GM23338 (cell line): ENCODE results near the gene PRSS56. TPM values are rescaled to one million over a fixed set of nuclear protein-coding genes. Genes with fewer than 3 reads are reported as not detected.

Source experiments
- ATAC-seq: fragments of 200-7000 bp; cut with Tn5 transposase; 3 replicates; pipeline ENCODE4 v1.9.1; 2020
- DNase-seq: peaks from one replicate; pipeline ENCODE4 v3.0.0-alpha.2; 2015; ENCODE audit warnings: low spot score
- H2AFZ ChIP-seq: fragments of 200-600 bp; sonication (generic); 2 replicates; pipeline ENCODE4 v1.8.0; 2016; ENCODE audit warnings: antibody characterized with exemption, mild to moderate bottlenecking, moderate library complexity
- H3F3A ChIP-seq: fragments of 200-600 bp; sonication (generic); replicated peaks from 2 replicates; pipeline ENCODE4 v1.8.0; 2017; ENCODE audit warnings: antibody characterized with exemption, mixed run types, low read depth
- H3K27ac ChIP-seq: fragments of 200-600 bp; sonication (generic); 2 replicates; pipeline ENCODE4 v1.6.1; 2016; ENCODE audit warnings: low read depth
- H3K27me3 ChIP-seq: fragments of 200-600 bp; sonication (generic); 2 replicates; pipeline ENCODE4 v1.8.0; 2016; ENCODE audit warnings: mild to moderate bottlenecking, mixed run types, moderate library complexity; ENCODE audit not compliant: insufficient read depth
- H3K36me3 ChIP-seq: fragments of 200-600 bp; sonication (generic); 2 replicates; pipeline ENCODE4 v1.8.0; 2016; ENCODE audit warnings: mild to moderate bottlenecking; ENCODE audit not compliant: insufficient read depth
- H3K4me1 ChIP-seq: fragments of 200-600 bp; sonication (generic); 2 replicates; pipeline ENCODE4 v1.8.0; 2016; ENCODE audit warnings: mild to moderate bottlenecking, moderate library complexity; ENCODE audit not compliant: insufficient read depth
- H3K4me2 ChIP-seq: fragments of 200-600 bp; sonication (generic); 2 replicates; pipeline ENCODE4 v1.7.1; 2017; ENCODE audit warnings: mixed run types
- H3K4me3 ChIP-seq: fragments of 200-600 bp; sonication (generic); 2 replicates; pipeline ENCODE4 v1.6.1; 2016; ENCODE audit warnings: mixed run types
- H3K79me2 ChIP-seq: fragments of 200-600 bp; sonication (generic); replicated peaks from 2 replicates; pipeline ENCODE4 v1.8.0; 2017; ENCODE audit warnings: mild to moderate bottlenecking; ENCODE audit not compliant: insufficient read depth
- H3K9me2 ChIP-seq: fragments of 200-600 bp; sonication (generic); 2 replicates; pipeline ENCODE4 v1.8.0; 2017; ENCODE audit not compliant: insufficient read depth
- H4K20me1 ChIP-seq: fragments of 200-600 bp; sonication (generic); replicated peaks from 2 replicates; pipeline ENCODE4 v1.8.0; 2017; ENCODE audit warnings: mild to moderate bottlenecking; ENCODE audit not compliant: insufficient read depth
- H3K27ac Mint-ChIP-seq: 2 replicates; pipeline ENCODE4 v1.8.0; 2020; ENCODE audit warnings: inconsistent platforms, mild to moderate bottlenecking, moderate library complexity, mixed read lengths
- H3K27me3 Mint-ChIP-seq: 3 replicates; pipeline ENCODE4 v1.8.0; 2022; ENCODE audit warnings: low read depth, mild to moderate bottlenecking, moderate library complexity, mixed read lengths, inconsistent platforms; ENCODE audit not compliant: insufficient read depth, poor library complexity
- H3K36me3 Mint-ChIP-seq: 3 replicates; pipeline ENCODE4 v1.8.0; 2021; ENCODE audit warnings: low read depth, mild to moderate bottlenecking, inconsistent platforms, moderate library complexity, mixed read lengths
- H3K4me1 Mint-ChIP-seq: 3 replicates; pipeline ENCODE4 v1.8.0; 2020; ENCODE audit warnings: mild to moderate bottlenecking, inconsistent platforms, mixed read lengths
- H3K4me3 Mint-ChIP-seq: 3 replicates; pipeline ENCODE4 v1.8.0; 2021; ENCODE audit warnings: moderate library complexity, mild to moderate bottlenecking, inconsistent platforms, mixed read lengths
- H3K9me3 Mint-ChIP-seq: 3 replicates; pipeline ENCODE4 v1.8.0; 2020; ENCODE audit warnings: moderate library complexity, mild to moderate bottlenecking, inconsistent platforms, mixed read lengths
- EZH2 ChIP-seq: fragments of 200-600 bp; sonication (generic); IDR thresholded peaks from one replicate; pipeline ENCODE4 v1.8.0; 2017; ENCODE audit warnings: antibody characterized with exemption, mild to moderate bottlenecking, low read depth; ENCODE audit not compliant: unreplicated experiment
- JUNB ChIP-seq: IDR thresholded peaks from one replicate; pipeline ENCODE4 v1.6.1; 2016; ENCODE audit warnings: antibody characterized with exemption; ENCODE audit not compliant: unreplicated experiment
- POLR2AphosphoS5 ChIP-seq: IDR thresholded peaks from 2 replicates; pipeline ENCODE4 v1.6.1; 2016; ENCODE audit warnings: antibody characterized with exemption, low read depth
- STAT1 ChIP-seq: IDR thresholded peaks from one replicate; pipeline ENCODE4 v1.6.1; 2016; ENCODE audit warnings: antibody characterized with exemption; ENCODE audit not compliant: unreplicated experiment
- ZNF114 ChIP-seq: fragments of 250-450 bp; sonication (Bioruptor Pico); IDR thresholded peaks from 2 replicates; pipeline ENCODE4 v1.5.0; 2020; ENCODE audit warnings: mild to moderate bottlenecking, moderate library complexity
- ZNF331 ChIP-seq: fragments of 250-450 bp; sonication (Bioruptor Pico); IDR thresholded peaks from 2 replicates; pipeline ENCODE4 v1.5.0; 2020; ENCODE audit warnings: low read depth, mild to moderate bottlenecking, moderate library complexity
- polyA plus RNA-seq: library from polyadenylated mRNA; unstranded; fragments of >200 nt; fragmentation: Nextera tagmentation; extraction: Ambion mirVana; gene quantifications from 2 replicates; pipeline ENCODE4 v1.2.1, GENCODE V29; 2016
- total RNA-seq: library from RNA; depleted of rRNA; stranded (reverse); fragments of >200 nt; shearing (Covaris generic); gene quantifications from 2 replicates; pipeline ENCODE4 v1.2.3, GENCODE V29; 2014
- TF ChIP-seq, protein P1 (sequence below): IDR thresholded peaks from one replicate; pipeline ENCODE4 v1.6.1; 2018; ENCODE audit warnings: antibody characterized with exemption; ENCODE audit not compliant: unreplicated experiment
- TF ChIP-seq, protein P2 (sequence below): IDR thresholded peaks from 2 replicates; pipeline ENCODE4 v1.6.1; 2016; ENCODE audit warnings: antibody characterized with exemption
- TF ChIP-seq, protein P3 (sequence below), 2 experiments: fragments of 200-600 bp in 1 of 2; sonication (generic) in 1 of 2; conservative IDR thresholded peaks; 2 replicates each; pipeline versions ENCODE4 v1.5.1 to v1.6.1; 2016 to 2017; ENCODE audit warnings: antibody characterized with exemption in 2 of 2, low read depth in 2 of 2, mild to moderate bottlenecking in 2 of 2, moderate library complexity in 1 of 2

PRSS56 gene
- total and polyA plus RNA-seq, 2 experiments from 2014 or later: 0.27 to 0.31 TPM

DNA sequence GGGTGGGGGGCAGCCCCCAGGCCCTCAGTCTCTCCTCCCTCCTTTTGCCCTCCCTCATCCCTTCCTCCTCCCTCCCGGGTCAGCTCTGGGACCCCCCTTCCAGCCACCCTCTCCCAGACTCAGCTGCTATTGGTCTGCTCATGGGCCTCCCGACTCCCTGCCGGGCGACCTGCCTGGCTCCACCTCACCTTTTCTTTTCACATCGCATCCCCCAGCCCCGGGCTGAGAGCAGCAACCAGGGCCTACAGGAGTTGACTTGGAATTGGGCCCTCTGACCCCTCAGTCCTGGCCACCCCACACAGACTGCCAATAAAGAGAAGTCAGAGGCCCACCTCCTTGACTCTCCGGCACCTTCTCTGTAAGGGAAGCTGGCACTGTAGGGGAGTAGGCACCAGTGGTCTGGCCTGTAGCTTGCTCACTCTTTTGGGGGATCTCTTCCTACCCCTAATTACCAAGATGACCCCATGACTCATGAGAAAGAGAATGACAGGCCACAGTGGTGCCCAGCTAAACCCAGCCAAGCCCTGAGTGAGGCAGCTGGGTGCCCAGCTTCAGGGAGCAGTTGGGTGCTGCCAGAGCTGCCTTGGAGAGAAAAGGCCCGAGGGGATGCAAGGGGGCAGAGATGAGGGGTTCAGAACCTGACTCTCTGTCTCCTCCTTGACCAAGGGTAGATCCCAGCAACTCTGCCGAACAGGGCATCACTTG lies 30.5 kb upstream of the PRSS56 start:
- Histone ChIP-seq H3K4me1 (peaks cover 19% of the 10 kb centered on the region), H4K20me1 (no peaks in the 10 kb centered on the region), H3F3A (0 out of 2 replicates have a peak, but pooled peaks cover 5% of the 10 kb centered on the region), H3K27me3 (peaks cover 53% of the 10 kb centered on the region), H3K4me2 (peak overlapping the region; percentile 55), H3K9me2 (no peaks in the 10 kb centered on the region), H3K27ac (no peak overlapping the region), H3K79me2 (no peaks in the 10 kb centered on the region), H3K36me3 (no peaks in the 10 kb centered on the region), H3K4me3 (no peak overlapping the region), H2AFZ (no peak overlapping the region)
- no peak for DNase-seq
- H3K9me3 Mint-ChIP-seq: no peaks in the 10 kb centered on the region
- TF ChIP-seq POLR2AphosphoS5 (no peak), STAT1 (no peak), EZH2 (no peak), ZNF331 (no peak), JUNB (no peak), ZNF114 (CRISPR knock-in tag) (no peak)
- TF ChIP-seq, protein P1, sequence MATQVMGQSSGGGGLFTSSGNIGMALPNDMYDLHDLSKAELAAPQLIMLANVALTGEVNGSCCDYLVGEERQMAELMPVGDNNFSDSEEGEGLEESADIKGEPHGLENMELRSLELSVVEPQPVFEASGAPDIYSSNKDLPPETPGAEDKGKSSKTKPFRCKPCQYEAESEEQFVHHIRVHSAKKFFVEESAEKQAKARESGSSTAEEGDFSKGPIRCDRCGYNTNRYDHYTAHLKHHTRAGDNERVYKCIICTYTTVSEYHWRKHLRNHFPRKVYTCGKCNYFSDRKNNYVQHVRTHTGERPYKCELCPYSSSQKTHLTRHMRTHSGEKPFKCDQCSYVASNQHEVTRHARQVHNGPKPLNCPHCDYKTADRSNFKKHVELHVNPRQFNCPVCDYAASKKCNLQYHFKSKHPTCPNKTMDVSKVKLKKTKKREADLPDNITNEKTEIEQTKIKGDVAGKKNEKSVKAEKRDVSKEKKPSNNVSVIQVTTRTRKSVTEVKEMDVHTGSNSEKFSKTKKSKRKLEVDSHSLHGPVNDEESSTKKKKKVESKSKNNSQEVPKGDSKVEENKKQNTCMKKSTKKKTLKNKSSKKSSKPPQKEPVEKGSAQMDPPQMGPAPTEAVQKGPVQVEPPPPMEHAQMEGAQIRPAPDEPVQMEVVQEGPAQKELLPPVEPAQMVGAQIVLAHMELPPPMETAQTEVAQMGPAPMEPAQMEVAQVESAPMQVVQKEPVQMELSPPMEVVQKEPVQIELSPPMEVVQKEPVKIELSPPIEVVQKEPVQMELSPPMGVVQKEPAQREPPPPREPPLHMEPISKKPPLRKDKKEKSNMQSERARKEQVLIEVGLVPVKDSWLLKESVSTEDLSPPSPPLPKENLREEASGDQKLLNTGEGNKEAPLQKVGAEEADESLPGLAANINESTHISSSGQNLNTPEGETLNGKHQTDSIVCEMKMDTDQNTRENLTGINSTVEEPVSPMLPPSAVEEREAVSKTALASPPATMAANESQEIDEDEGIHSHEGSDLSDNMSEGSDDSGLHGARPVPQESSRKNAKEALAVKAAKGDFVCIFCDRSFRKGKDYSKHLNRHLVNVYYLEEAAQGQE: no peak
- TF ChIP-seq, protein P2, sequence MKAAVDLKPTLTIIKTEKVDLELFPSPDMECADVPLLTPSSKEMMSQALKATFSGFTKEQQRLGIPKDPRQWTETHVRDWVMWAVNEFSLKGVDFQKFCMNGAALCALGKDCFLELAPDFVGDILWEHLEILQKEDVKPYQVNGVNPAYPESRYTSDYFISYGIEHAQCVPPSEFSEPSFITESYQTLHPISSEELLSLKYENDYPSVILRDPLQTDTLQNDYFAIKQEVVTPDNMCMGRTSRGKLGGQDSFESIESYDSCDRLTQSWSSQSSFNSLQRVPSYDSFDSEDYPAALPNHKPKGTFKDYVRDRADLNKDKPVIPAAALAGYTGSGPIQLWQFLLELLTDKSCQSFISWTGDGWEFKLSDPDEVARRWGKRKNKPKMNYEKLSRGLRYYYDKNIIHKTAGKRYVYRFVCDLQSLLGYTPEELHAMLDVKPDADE: no peak
- ATAC-seq: peak; percentile 11
- no peak overlapping the region for H3K27ac Mint-ChIP-seq
- no peak overlapping the region; the same call in 2 of the 3 replicates for H3K4me3 Mint-ChIP-seq
- peaks cover 61% of the 10 kb centered on the region for H3K27me3 Mint-ChIP-seq
- no peaks in the 10 kb centered on the region; the same call in 2 of the 3 replicates for H3K36me3 Mint-ChIP-seq
- H3K4me1 Mint-ChIP-seq: peaks cover 37% of the 10 kb centered on the region

DNA sequence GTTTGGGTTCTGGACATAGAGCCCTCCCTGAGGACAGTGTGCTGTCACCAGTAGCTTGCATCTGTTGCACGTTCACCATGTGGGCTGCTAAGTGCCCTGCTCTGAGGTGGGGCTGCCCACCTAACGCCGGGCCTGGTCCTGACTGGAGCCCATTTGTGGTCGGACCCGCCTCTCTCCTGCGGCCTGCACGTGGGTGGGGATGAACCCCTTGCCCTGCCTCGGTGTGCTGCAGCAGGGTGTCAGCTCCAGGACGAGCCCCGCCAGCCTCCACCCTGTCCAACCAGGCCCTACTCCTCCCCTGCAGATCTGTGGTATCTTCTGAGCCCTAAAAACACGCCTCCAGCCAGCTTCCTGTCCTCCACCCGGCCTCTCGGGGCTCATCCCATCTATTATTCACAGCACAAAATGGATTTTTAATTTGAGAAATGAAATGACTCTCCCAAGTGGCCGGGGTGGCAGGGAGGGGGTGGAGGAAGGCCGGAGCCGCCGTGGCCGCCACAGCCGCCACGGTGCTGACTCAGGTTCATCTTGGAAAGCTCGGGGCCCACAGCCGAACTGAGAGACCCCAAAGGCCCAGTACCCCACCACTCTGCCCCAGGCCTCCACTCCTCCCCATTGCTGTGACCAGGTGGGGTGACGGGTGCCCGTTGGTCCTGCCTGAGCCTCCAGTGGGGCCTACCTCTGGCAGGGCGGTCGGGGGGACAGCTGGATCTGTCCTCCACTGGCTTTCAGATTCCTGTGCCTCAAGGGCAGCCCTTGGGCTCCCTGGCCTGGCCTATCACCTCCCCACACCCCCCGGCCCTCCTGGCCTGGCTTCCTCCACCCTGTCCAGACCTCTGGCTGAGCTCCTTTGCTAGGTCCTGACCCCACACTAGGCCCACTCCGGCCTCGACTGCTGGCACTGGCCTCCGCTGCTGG lies 29.7 kb upstream of the PRSS56 start:
- DNase-seq: no peak
- H3K27ac Mint-ChIP-seq: no peak overlapping the region
- no peaks in the 10 kb centered on the region for H3K9me3 Mint-ChIP-seq
- Histone ChIP-seq H3K4me1 (peaks cover 19% of the 10 kb centered on the region), H3K9me2 (no peaks in the 10 kb centered on the region), H3K27me3 (peaks cover 44% of the 10 kb centered on the region), H3K36me3 (no peaks in the 10 kb centered on the region), H3K27ac (no peak overlapping the region), H3K4me3 (no peak overlapping the region), H4K20me1 (no peaks in the 10 kb centered on the region), H3F3A (0 out of 2 replicates have a peak, but pooled peaks cover 5% of the 10 kb centered on the region), H3K79me2 (no peaks in the 10 kb centered on the region), H3K4me2 (no peak overlapping the region; the same call in 1 of the 2 replicates), H2AFZ (no peak overlapping the region)
- H3K4me3 Mint-ChIP-seq: no peak overlapping the region; the same call in 2 of the 3 replicates
- peaks cover 34% of the 10 kb centered on the region for H3K4me1 Mint-ChIP-seq
- no peaks in the 10 kb centered on the region; the same call in 2 of the 3 replicates for H3K36me3 Mint-ChIP-seq
- peaks cover 53% of the 10 kb centered on the region for H3K27me3 Mint-ChIP-seq
- no peak for ATAC-seq
- TF ChIP-seq, protein P1: no peak
- no peak for TF ChIP-seq JUNB
- TF ChIP-seq, protein P3, sequence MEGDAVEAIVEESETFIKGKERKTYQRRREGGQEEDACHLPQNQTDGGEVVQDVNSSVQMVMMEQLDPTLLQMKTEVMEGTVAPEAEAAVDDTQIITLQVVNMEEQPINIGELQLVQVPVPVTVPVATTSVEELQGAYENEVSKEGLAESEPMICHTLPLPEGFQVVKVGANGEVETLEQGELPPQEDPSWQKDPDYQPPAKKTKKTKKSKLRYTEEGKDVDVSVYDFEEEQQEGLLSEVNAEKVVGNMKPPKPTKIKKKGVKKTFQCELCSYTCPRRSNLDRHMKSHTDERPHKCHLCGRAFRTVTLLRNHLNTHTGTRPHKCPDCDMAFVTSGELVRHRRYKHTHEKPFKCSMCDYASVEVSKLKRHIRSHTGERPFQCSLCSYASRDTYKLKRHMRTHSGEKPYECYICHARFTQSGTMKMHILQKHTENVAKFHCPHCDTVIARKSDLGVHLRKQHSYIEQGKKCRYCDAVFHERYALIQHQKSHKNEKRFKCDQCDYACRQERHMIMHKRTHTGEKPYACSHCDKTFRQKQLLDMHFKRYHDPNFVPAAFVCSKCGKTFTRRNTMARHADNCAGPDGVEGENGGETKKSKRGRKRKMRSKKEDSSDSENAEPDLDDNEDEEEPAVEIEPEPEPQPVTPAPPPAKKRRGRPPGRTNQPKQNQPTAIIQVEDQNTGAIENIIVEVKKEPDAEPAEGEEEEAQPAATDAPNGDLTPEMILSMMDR (conservative IDR thresholded peaks at IDR 0.05; ENCODE audit: low read depth in 2 of 2): no peak
- no peak for TF ChIP-seq EZH2
- TF ChIP-seq ZNF331: no peak
- TF ChIP-seq POLR2AphosphoS5: no peak
- no peak for TF ChIP-seq ZNF114 (CRISPR knock-in tag)
- no peak for TF ChIP-seq STAT1
